Left ventricle myocardium superior (tissue), 1 donor: Measurements from ENCODE around the gene CSN1S1. TPM values are rescaled to one million over a fixed set of nuclear protein-coding genes. Genes with fewer than 3 reads are reported as not detected.

Source experiments
- ATAC-seq: fragments of 200-7000 bp; cut with Tn5 transposase; one replicate; pipeline ENCODE4 v1.9.1; 2020; ENCODE audit warnings: mild to moderate bottlenecking, moderate library complexity
- DNase-seq: peaks from one replicate; pipeline ENCODE4 v3.0.0-alpha.2; 2020
- intact Hi-C: fragments of 100-400 bp; cut with micrococcal nuclease; formaldehyde crosslinking; loops from one replicate; pipeline ENCODE4 v1.11.0; 2022
- total RNA-seq: library from RNA; stranded (reverse); fragmentation: NEBNext Ultra II Directional; extraction: Animal tissue kit (Norgen Biotek cat#: 25700); gene quantifications from one replicate; pipeline ENCODE4 v1.2.1, GENCODE V29; 2021
- donor health status: DM: no; HTN: yes; CAD: no; lungs with severe emphysema.

CSN1S1 gene
- total RNA-seq, 1 donor from 2014 or later, result not detected

GRCh38 chr4:69984030-69984443, 53.2 kb downstream of the CSN1S1 start:
- intact Hi-C loops, result no loop called here
- ATAC-seq, result no peak

GRCh38 chr4:69986663-69987062, 55.8 kb downstream of the CSN1S1 start:
- DNase-seq, result no peak
- intact Hi-C loops, result no loop called here
- no peak for ATAC-seq

More at GRCh38 chr4:69984030-69984443, 53.2 kb downstream of the CSN1S1 start:
- DNase-seq, result no peak

GRCh38 chr4:69991016-69991415, 60.1 kb downstream of the CSN1S1 start:
- no peak for DNase-seq
- no peak for ATAC-seq
- intact Hi-C loops, result no loop called here

- ATAC-seq, result no peak
- intact Hi-C loops, result no loop called here
- DNase-seq, result no peak
Observed at GRCh38 chr4:69994782-69995181, 63.9 kb downstream of the CSN1S1 start.

GRCh38 chr4:69995526-69996016, 64.7 kb downstream of the CSN1S1 start, which contains the start of gene STATH:
Gene STATH, plus strand, starts transcription at chr4:69995966. Its CDS starts 2,472 bp downstream, at chr4:69998438.
- ATAC-seq, result no peak
- no peak for DNase-seq
- intact Hi-C loops, result no loop called here

Other genes starting within 250 kb of the CSN1S1 start
- gene SULT1B1, start 170.4 kb upstream of the CSN1S1 start, total RNA-seq, result 0.57 TPM
- gene SULT1E1, start 70.9 kb upstream of the CSN1S1 start, total RNA-seq, result not detected
- gene CSN2, start 34.7 kb downstream of the CSN1S1 start, total RNA-seq, result not detected
- not detected for gene STATH, start 64.9 kb downstream of the CSN1S1 start, total RNA-seq
- not detected for gene HTN3, start 97.4 kb downstream of the CSN1S1 start, total RNA-seq
- not detected for gene HTN1, start 119.4 kb downstream of the CSN1S1 start, total RNA-seq
- gene PRR27, start 223.2 kb downstream of the CSN1S1 start, total RNA-seq, result not detected